Measurements from ENCODE around the gene ROR1. TPM values are rescaled to one million over a fixed set of nuclear protein-coding genes. Genes with fewer than 3 reads are reported as not detected.
"Not testable (repeated sequence)": the region's sequence is repeated elsewhere in the genome, so short reads cannot be mapped to it uniquely, and the experiment has no call there.

ROR1 gene
- total RNA-seq, 1 experiment from 2014 or later, result 33.8 TPM

DNA sequence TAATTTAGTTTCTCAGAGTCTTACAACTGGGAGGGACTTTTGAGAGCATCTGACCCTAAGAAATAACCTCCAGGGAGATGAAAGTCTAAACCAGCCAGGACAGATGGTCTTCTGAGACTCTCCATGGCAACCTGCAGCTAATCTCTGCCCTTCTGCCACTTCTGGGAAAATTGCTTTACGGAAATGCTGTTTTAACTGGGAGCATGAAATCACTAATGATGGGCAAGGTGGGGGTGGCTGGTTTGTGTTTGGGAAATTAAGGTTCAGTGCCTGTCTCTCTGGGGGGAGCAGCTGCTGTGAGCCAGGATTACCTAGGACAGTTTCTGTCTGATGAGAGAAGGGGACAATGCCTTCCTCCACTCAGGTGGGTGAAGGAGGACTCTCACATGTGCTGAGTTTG lies 33.2 kb downstream of the ROR1 start:
- BruUV-seq (replicated peaks), result no TSS peak
- Mint-ChIP-seq H3K27me3 (ENCODE audit: unreplicated experiment) (no peaks in the 10 kb centered on the region), H3K27ac (ENCODE audit: unreplicated experiment) (no peak overlapping the region), H3K36me3 (ENCODE audit: insufficient read depth, unreplicated experiment) (peaks cover 5% of the 10 kb centered on the region), H3K9me3 (ENCODE audit: low read depth, unreplicated experiment) (peaks cover 6% of the 10 kb centered on the region), H3K4me3 (ENCODE audit: low read depth, unreplicated experiment) (no peak overlapping the region), H3K4me1 (ENCODE audit: low read depth, unreplicated experiment) (peaks cover 44% of the 10 kb centered on the region)
- no peak for DNase-seq
- TF ChIP-seq, protein P1, sequence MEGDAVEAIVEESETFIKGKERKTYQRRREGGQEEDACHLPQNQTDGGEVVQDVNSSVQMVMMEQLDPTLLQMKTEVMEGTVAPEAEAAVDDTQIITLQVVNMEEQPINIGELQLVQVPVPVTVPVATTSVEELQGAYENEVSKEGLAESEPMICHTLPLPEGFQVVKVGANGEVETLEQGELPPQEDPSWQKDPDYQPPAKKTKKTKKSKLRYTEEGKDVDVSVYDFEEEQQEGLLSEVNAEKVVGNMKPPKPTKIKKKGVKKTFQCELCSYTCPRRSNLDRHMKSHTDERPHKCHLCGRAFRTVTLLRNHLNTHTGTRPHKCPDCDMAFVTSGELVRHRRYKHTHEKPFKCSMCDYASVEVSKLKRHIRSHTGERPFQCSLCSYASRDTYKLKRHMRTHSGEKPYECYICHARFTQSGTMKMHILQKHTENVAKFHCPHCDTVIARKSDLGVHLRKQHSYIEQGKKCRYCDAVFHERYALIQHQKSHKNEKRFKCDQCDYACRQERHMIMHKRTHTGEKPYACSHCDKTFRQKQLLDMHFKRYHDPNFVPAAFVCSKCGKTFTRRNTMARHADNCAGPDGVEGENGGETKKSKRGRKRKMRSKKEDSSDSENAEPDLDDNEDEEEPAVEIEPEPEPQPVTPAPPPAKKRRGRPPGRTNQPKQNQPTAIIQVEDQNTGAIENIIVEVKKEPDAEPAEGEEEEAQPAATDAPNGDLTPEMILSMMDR (IDR thresholded peaks at IDR 0.05; ENCODE audit: unreplicated experiment), result no peak
- CTCF ChIA-PET, result no interaction called here
- intact Hi-C loops (cut with micrococcal nuclease; ENCODE audit: unreplicated experiment), result no loop called here

DNA sequence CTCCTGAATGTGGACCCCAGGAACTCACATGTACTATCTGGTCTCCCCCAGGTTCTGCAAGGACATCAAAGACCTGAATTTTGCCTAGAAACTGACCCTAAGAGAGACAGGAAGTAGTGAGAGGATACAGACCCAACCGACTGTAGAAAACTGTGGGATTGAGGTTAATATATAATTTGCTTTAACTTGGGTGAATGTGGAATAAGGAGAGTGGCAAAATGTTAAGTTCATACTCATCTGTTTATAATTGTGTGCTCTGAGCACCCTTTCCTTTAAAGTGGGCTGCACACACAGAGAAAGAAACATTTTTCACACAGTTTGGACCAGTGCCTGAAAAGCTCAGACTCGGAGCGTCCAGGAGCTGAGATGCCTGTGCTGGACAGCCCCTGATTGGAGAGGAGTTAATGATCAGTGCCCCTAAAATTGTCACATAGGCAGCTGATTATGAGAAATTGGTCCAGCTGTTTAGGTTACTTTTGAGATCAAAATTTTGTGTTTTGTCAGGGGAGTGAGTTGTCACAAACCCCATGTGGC lies 37.2 kb downstream of the ROR1 start:
- intact Hi-C loops (cut with micrococcal nuclease; ENCODE audit: unreplicated experiment), result no loop called here
- BruUV-seq (replicated peaks), result no TSS peak
- H3K9me3 Mint-ChIP-seq (ENCODE audit: low read depth, unreplicated experiment), result peaks cover 6% of the 10 kb centered on the region
- no peak overlapping the region for H3K4me3 Mint-ChIP-seq (ENCODE audit: low read depth, unreplicated experiment)
- CTCF ChIA-PET, result interaction anchor here (1.4 kb wide), 1 partner anchor 12 kb away, joined by 4 read pairs; no protein-coding TSS in a partner anchor
- TF ChIP-seq, protein P1 (IDR thresholded peaks at IDR 0.05; ENCODE audit: unreplicated experiment), result no peak
- no peaks in the 10 kb centered on the region for H3K27me3 Mint-ChIP-seq (ENCODE audit: unreplicated experiment)
- peaks cover 64% of the 10 kb centered on the region for H3K4me1 Mint-ChIP-seq (ENCODE audit: low read depth, unreplicated experiment)
- no peak for DNase-seq
- peak overlapping the region; percentile 28 for H3K27ac Mint-ChIP-seq (ENCODE audit: unreplicated experiment)
- no peaks in the 10 kb centered on the region for H3K36me3 Mint-ChIP-seq (ENCODE audit: insufficient read depth, unreplicated experiment)

DNA sequence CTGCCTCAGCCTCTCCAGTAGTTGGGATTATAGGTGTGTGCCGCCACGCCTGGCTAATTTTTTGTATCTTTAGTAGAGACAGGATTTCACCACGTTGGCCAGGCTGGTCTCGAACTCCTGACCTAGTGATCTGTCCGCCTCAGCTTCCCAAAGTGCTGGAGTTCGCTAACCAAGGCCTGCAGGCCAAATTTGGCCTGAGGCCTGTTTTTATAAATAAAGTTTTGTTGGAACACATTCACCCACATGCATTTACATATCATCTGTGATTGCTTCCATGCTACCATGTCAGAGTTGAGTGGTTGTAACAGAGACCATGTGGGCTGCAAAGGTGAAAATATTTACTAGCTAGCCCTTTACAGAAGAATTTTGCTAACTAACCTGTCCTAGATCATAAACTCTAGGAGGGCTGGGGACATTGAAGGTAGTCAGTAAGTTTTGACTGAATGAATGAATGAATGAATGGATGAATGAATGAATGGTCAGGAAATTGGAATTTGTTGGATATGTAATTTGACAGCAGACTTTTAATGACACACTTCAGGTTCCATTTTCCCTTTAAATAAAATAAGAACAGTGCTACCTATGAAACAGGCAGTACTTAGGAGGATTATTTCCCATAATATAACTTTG lies 38.4 kb downstream of the ROR1 start:
- peaks cover 76% of the 10 kb centered on the region for H3K4me1 Mint-ChIP-seq (ENCODE audit: low read depth, unreplicated experiment)
- no TSS peak for BruUV-seq (replicated peaks)
- intact Hi-C loops (cut with micrococcal nuclease; ENCODE audit: unreplicated experiment), result no loop called here
- no peaks in the 10 kb centered on the region for H3K27me3 Mint-ChIP-seq (ENCODE audit: unreplicated experiment)
- no peak overlapping the region for H3K27ac Mint-ChIP-seq (ENCODE audit: unreplicated experiment)
- H3K4me3 Mint-ChIP-seq (ENCODE audit: low read depth, unreplicated experiment), result no peak overlapping the region
- no peak for DNase-seq
- TF ChIP-seq, protein P1 (IDR thresholded peaks at IDR 0.05; ENCODE audit: unreplicated experiment), result no peak
- CTCF ChIA-PET, result interaction anchor here (1.4 kb wide), 1 partner anchor 13 kb away, joined by 4 read pairs; no protein-coding TSS in a partner anchor
- peaks cover 3% of the 10 kb centered on the region for H3K36me3 Mint-ChIP-seq (ENCODE audit: insufficient read depth, unreplicated experiment)
- H3K9me3 Mint-ChIP-seq (ENCODE audit: low read depth, unreplicated experiment), result peaks cover 6% of the 10 kb centered on the region

DNA sequence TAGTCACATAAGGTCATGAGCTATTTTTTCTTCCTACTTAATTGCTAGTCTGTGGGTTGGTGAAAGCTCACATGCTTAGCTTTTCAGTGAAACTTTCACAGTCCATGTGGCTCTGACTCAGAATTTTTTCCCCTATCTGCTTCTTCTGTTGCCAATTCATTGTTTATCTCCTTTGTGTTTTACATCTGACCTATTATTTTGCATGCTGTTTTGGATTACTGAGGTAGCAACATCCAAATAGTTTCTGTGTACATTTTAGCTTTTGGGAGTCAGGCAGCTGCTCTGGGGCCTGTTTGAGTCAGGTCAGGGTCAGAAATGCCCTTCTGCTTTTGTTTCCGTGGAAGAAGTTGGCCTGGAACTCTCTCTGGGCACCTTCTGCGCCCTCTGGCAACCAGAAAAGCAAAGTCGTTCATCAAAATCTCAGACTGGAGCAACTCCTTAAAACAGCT lies 40.0 kb downstream of the ROR1 start:
- no TSS peak for BruUV-seq (replicated peaks)
- H3K4me1 Mint-ChIP-seq (ENCODE audit: low read depth, unreplicated experiment), result peaks cover 91% of the 10 kb centered on the region
- intact Hi-C loops (cut with micrococcal nuclease; ENCODE audit: unreplicated experiment), result no loop called here
- DNase-seq, result no peak
- H3K36me3 Mint-ChIP-seq (ENCODE audit: insufficient read depth, unreplicated experiment), result peaks cover 6% of the 10 kb centered on the region
- CTCF ChIA-PET, result interaction anchor here (0.6 to 1.3 kb wide), 3 partner anchors 10 to 122 kb away, joined by 3 to 4 read pairs (median 3); no protein-coding TSS in a partner anchor
- H3K9me3 Mint-ChIP-seq (ENCODE audit: low read depth, unreplicated experiment), result peaks cover 2% of the 10 kb centered on the region
- H3K27ac Mint-ChIP-seq (ENCODE audit: unreplicated experiment), result no peak overlapping the region
- TF ChIP-seq, protein P1 (IDR thresholded peaks at IDR 0.05; ENCODE audit: unreplicated experiment), result no peak
- H3K27me3 Mint-ChIP-seq (ENCODE audit: unreplicated experiment), result no peaks in the 10 kb centered on the region
- no peak overlapping the region for H3K4me3 Mint-ChIP-seq (ENCODE audit: low read depth, unreplicated experiment)

DNA sequence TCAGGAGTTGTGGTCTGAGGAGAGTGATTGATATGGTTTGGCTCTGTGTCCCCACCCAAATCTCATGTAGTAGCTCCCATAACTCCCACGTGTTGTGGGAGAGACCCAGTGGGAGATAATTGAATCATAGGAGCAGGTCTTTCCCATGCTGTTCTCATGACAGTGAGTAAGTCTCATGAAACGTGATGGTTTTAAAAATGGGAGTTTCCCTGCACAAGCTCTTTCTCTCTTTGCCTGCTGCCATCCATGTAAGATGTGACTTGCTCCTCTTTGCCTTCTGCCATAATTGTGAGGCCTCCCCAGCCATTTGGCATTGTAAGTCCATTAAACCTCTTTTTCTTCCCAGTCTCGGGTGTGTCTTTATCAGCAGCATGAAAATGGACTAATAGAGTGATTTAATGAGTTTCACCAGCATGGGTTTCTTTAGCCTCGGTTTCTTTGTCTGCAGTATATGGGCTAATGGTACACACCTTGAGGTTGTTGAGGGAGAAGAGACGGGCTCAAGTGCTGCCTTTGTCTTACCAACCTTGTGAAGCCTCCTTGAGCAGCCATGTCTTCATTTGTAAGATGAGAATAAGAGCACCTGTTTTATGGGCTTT lies 42.5 kb downstream of the ROR1 start:
- not testable (repeated sequence) for DNase-seq; H3K9me3 Mint-ChIP-seq (ENCODE audit: low read depth, unreplicated experiment); H3K36me3 Mint-ChIP-seq (ENCODE audit: insufficient read depth, unreplicated experiment); BruUV-seq (replicated peaks); H3K27me3 Mint-ChIP-seq (ENCODE audit: unreplicated experiment)
- Mint-ChIP-seq H3K4me3 (ENCODE audit: low read depth, unreplicated experiment) (peak overlapping the region; percentile 53), H3K4me1 (ENCODE audit: low read depth, unreplicated experiment) (peaks cover 91% of the 10 kb centered on the region), H3K27ac (ENCODE audit: unreplicated experiment) (peak overlapping the region; percentile 51)
- CTCF ChIA-PET, result interaction anchor here (1.5 kb wide), 1 partner anchor 80 kb away, joined by 4 read pairs; no protein-coding TSS in a partner anchor
- intact Hi-C loops (cut with micrococcal nuclease; ENCODE audit: unreplicated experiment), result loop anchor here (2.0 to 5.0 kb wide), 2 partner anchors 61 to 102 kb away; no protein-coding TSS in a partner anchor

Measured in Calu3 (cell line).